NCI-H510A treated with DMSO at 0.1 percent for 48 hours (cell line): ENCODE measurements around the gene CEBPB.
"Not testable (repeated sequence)": the region's sequence is repeated elsewhere in the genome, so short reads cannot be mapped to it uniquely, and the experiment has no call there.

Experiments used
- DNase-seq: peaks from one replicate; lab custom pipeline; 2025; lab: John Stamatoyannopoulos, UW

Gene CEBPB

DNA sequence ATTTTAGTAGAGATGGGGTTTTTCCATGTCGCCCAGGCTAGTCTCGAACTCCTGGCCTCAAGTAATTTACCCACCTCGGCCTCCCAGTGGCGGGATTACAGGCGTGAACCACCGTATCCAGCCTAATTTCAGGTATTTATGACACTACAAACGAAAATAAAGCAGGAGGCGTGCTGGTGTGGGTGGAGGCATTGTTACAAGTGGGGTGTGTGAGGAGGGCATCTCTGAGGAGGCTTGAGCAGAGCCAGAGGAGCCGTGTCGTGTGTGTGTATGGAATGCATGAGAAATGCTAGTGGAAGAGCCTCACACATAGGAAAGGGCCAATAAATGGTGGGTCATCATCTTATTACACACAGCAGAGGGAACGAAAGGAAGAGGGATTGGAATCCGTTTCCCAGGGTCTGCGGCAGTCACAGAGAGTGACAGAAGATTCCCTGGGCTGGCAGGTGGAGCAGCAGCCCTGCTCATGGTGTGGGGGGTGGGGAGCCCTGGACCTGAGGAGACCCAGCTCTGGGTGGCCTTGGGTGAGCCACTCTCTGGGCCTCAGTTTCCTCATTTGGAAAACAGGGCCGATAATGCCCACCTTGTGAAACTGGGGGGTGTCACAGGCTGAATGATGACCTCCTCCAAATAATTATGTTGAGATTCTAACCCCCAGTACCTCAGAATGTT lies 19.9 kb upstream of the CEBPB start:
- DNase-seq: no peak

DNA sequence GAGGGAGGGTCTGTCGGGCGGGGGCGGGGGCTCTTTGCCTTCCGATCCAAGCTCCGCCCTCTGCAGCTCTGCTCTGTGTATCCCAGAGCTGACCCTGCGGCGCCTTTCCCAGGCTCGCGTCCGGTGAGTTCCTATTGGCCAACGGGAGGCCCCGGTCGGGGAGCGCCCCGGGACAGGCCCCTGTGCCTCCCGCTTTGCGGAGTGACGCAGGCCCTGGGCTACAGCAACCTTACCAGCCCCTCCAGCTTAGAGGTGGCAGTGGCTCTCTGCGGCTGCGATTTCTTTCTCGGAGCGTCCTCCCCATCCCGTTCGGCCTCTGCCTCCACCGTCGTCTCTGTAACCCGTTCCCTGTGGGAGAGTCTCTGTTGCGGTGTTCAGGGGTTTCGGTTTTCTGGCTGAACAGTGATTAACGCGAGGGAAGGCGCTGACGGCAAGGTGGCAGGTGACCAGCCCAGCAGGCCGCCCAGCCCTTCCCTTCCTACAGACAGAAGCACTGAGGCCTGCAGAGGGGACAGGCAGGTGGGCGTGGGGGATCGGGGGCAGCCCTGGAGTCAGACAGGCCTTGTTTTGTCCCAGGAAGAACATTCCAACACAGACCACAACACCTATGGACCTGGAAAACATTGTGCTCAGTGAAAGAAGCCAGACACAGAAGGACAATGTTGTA lies 18.1 kb upstream of the CEBPB start:
- peak; percentile 83 for DNase-seq

DNA sequence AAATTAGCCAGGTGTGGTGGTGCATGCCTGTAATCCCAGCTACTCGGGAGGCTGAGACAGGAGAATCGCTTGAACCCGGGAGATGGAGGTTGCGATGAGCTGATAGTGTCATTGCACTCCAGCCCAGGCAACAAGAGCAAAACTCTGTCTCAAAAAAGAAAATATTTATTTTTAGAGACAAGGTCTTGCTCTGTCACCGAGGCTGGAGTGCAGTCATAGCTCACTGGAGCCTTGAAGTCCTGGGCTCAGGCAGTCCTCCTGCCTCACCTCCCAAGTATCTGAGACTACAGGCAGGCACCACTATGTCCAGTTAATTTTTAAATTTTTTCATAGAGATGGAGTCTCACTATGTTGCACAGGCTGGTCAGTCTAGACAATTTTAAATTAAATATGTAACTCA lies 16.2 kb upstream of the CEBPB start:
- no peak for DNase-seq

DNA sequence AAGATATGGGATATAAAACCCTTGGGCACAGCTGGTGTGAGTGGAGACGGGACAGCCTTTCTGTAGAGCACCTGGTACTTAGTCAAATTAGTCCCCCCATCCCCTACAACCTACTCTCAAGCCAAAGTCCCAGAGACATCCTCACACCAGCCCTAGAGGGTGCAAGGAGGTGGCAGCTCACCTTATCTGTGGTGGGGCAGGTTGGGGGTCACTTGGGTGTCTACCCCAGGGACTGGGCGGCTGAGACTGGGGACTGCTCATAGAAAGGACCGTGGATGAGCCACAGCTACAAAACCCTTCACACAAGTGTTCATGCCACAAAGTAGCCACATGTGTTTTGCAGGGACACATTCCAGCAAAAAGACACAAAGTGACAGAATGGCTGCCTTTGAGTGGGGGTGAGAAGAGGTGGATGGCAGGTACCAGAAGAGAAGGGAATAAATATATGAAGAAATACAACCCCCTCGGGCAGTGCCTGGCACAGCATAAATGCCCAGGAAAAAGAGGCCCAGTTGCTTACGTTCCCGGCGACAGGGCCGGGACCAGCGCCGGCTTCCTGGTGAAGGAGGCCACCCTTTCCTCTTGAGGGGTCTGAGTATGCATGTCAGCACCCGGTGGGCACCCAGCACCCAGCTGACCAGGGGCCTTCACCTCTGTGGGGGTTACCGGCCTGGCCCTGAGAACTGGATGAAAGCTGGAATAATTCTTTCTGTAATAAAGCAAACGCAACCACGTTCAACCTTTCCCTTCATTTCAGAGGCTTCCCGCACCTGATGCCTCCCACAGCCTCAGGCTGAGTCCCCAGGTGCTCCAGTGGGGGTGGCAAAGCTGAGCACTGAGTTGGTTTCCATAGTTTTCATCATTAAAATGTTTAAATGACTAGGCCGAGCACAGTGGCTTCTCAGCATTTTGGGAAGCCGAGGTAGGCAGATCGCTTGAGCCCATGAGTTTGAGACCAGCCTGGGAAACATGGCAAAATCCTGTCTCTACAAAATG lies 14.4 kb upstream of the CEBPB start:
- no peak for DNase-seq

DNA sequence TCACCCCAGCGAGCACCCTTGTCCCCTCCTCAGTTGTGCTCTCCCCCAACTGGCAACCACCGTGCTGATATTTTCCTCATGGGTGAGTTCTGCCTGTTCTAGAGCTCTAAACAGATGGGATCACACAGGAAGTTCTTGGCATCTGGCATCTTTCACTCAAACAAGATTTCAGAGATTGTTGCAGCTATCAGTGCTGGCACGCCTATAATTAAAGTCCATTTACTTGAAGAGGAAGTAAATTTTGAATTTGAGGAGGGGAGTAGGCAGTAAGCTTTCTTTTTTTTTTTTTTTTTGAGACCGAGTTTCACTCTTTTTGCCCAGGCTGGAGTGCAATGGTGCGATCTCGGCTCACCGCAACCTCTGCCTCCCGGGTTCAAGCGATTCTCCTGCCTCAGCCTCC lies 12.0 kb upstream of the CEBPB start:
- DNase-seq: not testable (repeated sequence)

DNA sequence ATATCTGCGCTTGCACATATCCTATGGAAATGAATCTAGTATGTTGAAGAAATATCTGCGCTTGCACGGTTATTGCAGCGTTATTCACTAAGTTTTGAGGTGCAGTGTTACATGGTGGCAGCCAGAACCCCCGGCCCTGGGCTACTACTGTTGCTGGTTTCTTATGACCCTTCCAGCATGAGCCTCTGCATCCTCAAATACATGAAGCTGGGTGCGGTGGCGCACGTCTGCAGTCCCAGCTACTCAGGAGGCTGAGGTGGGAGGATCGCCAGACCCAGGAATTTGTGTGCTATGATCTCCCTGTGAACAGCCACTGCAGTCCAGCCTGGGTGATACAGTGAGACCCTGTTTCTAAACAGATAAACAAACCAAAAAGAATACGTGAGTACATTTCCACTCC lies 9.3 kb upstream of the CEBPB start:
- no peak for DNase-seq

DNA sequence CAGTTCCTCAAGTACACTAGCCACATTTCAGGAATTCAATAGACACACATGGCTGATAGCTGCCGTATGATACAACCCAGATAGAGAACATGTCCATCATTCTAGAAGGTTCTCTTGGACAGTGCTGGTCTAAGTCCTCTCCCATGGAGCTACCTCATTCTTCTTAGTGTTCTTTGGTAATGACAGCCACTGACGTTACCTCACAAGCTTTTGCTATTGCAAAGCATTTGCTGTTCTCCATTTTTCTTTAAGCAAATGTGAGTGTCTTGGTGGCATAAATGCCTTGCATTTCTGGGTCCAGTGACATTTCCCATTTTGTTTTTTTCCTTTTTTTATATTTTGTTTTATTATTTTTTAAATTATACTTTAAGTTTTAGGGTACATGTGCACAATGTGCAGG lies 8.3 kb upstream of the CEBPB start:
- DNase-seq: no peak

DNA sequence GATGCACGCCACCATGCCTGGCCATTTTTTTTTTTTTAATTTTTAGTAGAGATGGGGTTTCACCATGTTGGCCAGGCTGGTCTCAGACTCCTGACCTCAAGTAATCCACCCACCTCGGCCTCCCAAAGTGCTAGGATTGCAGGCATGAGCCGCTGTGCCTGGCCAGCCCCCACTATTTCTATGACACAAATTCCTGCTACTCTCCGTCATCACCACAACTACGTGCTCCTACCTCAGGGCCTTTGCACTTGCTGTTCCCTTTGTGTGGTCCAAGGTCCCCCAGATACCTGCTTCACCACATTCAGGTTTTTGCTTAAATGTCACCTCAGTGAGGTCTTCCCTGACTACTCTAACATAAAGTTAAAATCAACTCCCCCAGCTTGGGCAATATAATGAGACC lies 5.2 kb upstream of the CEBPB start:
- DNase-seq: no peak

DNA sequence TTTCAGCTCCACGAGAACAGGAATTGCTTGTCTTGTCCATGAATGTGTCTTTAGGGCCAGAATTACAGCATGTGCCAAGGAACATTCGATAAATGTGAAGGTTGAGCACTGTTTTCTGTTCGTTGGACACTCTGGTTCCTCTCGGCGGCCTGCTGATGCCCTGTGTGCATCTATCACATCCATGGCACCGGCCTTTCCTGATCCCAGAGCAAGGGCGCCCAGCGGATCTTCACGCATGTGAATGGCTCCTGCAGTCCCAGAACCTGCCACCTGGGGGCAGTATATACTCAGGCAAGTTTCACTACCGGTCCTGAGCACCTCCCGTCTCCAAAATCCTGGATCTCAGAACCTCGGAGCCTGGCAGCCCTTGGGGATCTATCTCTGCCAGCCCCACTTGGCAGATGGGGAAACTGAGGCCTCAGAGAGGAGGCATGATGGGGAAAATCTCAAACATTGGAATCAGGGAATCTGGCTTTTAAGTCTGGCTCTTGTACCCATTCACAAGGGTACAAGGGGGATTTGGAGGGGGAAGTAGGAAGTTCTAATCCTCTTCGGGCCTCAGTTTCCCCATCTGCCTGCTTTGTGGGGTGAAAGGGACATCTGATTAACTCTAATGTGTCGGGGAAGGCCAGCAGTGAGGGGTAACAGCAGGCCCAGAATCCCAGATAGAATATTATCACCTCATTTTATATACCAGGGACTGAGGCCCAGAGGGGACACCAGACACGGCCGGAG lies 4.3 kb upstream of the CEBPB start:
- peak; percentile 92 for DNase-seq

DNA sequence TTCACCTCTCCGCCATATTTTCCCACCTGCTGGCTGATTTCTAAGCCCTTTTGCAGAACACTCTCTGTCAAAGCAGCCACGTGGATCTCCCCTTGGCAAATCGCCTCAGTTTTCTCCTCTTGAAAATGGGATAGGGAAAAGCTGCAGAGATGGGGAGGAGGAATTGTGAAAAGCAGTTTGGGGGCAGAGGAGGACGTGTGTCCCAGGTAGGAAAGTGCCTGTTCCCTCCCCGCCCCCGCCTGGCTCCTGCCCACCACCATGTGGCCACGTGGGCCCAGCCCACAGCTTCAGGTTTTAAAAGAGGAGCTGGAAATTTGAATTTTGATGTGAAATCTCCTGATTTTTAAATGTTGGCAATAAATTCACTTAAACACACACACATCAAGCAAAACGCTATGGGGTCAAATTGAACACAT lies 3.6 kb upstream of the CEBPB start:
- DNase-seq: no peak

DNA sequence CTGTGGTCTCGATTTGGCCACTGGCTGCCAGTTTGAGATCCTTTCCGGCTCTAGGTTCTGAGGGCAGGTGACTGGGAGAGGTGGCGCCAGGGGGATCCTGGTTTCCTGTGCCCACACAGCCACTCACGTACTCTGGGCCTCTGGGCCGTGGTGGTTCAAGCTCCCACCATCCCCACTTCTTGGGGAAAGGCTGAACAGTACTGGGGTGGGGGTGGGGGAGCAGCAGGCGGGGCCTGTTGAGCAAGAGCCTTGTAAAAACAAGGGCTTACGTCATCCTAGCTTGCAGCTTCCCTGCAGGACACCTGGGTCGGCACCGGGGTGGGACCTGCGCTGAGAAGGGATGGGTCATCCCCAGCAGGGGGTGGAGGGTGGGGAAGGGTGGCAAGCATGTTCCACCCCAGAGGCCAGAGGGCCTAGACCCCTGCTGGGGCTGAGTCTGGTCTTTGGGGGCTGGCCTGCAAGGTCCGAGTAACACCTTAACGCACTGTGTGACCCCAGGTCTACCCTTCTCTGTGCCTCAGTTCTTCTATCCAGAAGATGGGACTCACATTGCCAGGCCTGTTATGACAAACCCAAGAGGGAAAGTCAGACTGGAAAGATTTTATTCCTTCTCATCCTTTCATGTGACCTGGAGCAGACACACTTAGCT lies 3.1 kb upstream of the CEBPB start:
- no peak for DNase-seq

DNA sequence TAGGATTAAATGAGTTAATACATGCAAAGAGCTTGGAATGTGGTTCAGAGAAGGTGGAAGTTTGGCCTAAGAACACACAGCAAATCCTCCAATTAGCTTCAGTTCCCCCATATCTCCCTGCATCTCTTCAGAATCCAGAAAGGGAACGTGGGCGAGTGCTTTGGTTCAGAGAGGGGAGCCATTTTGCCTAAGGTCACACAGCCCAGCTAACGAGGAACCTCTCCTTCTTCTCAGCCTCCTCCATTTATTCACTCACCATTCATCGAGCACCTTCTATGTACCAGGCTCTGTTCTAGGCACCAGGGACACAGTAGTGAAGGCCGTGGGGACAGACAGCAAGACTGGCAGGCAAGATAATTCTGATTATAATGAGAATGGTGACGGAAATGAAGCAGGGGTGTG lies 2.3 kb upstream of the CEBPB start:
- no peak for DNase-seq

DNA sequence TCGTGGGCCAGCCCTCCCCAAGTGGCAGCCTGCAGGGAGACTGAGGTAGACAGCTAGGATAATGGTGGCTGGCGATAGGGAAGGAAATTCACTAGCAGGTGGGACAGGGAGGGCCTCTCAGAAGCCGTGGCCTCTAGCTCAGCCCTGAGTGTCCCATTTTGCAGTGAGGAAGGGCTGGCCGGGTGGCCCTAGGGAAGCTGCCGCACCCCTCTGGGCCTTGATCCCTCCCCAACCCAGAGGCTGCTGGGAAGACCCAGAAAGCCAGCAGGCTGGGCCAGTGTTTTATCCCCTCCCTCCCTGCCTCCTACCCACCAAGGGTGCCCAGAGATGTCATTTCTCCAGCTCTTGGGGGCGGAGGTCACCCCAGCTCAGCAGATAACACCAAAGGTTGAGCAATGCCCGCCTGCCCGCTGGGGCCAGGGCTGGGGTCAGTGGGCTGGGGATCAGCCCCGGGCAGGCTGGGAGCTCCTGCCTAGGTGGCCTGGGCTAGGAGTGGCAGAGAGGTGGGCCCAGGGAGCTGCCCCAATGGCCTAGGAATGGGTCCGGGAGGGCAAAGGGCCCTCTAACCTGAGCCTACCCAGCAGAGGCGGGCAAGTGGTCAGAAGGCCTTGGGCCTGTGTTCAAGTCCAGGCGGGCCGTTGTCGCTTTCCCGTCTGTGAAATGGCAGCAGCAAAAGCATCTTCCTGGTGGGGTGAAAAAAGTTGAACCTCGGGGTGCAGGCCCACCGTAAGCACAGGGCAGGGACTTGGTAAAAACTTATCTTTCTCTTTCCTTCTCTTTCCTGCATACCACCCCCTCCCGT lies 1.6 kb upstream of the CEBPB start:
- no peak for DNase-seq

DNA sequence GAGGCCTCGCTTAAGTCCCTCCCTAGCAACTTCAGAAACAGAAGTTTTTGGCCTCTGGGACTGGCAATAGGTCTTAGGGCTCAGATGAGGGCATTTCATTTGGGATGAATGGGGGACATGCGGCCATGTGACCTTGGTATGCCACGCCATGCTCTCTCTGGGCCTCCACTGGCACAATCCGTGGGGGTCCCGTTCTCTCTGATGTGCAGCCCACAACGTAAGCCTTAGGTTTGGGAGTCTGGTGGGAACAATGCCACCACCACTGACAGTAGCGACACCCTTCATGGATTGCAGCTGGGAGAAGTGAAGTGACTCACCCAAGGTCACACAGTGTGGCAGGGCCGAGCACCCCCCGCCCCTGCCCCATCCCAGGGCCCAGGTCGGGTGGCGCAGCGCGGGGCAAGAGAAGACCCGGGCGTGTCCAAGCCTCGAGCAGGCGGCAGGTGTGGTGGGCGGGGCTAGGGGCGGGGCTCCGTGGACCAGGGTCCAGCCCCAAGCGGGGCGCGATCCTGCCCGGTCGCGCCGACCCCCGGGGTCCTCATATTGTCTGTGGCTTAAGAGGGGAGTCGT lies 864 bp upstream of the CEBPB start:
- no peak for DNase-seq

DNA sequence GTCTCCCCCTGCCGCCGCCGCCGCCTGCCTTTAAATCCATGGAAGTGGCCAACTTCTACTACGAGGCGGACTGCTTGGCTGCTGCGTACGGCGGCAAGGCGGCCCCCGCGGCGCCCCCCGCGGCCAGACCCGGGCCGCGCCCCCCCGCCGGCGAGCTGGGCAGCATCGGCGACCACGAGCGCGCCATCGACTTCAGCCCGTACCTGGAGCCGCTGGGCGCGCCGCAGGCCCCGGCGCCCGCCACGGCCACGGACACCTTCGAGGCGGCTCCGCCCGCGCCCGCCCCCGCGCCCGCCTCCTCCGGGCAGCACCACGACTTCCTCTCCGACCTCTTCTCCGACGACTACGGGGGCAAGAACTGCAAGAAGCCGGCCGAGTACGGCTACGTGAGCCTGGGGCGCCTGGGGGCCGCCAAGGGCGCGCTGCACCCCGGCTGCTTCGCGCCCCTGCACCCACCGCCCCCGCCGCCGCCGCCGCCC lies 474 bp downstream of the CEBPB start:
- DNase-seq: peak; percentile 52

DNA sequence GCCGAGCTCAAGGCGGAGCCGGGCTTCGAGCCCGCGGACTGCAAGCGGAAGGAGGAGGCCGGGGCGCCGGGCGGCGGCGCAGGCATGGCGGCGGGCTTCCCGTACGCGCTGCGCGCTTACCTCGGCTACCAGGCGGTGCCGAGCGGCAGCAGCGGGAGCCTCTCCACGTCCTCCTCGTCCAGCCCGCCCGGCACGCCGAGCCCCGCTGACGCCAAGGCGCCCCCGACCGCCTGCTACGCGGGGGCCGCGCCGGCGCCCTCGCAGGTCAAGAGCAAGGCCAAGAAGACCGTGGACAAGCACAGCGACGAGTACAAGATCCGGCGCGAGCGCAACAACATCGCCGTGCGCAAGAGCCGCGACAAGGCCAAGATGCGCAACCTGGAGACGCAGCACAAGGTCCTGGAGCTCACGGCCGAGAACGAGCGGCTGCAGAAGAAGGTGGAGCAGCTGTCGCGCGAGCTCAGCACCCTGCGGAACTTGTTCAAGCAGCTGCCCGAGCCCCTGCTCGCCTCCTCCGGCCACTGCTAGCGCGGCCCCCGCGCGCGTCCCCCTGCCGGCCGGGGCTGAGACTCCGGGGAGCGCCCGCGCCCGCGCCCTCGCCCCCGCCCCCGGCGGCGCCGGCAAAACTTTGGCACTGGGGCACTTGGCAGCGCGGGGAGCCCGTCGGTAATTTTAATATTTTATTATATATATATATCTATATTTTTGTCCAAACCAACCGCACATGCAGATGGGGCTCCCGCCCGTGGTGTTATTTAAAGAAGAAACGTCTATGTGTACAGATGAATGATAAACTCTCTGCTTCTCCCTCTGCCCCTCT lies 1.1 kb downstream of the CEBPB start:
- DNase-seq: peak; percentile 36

DNA sequence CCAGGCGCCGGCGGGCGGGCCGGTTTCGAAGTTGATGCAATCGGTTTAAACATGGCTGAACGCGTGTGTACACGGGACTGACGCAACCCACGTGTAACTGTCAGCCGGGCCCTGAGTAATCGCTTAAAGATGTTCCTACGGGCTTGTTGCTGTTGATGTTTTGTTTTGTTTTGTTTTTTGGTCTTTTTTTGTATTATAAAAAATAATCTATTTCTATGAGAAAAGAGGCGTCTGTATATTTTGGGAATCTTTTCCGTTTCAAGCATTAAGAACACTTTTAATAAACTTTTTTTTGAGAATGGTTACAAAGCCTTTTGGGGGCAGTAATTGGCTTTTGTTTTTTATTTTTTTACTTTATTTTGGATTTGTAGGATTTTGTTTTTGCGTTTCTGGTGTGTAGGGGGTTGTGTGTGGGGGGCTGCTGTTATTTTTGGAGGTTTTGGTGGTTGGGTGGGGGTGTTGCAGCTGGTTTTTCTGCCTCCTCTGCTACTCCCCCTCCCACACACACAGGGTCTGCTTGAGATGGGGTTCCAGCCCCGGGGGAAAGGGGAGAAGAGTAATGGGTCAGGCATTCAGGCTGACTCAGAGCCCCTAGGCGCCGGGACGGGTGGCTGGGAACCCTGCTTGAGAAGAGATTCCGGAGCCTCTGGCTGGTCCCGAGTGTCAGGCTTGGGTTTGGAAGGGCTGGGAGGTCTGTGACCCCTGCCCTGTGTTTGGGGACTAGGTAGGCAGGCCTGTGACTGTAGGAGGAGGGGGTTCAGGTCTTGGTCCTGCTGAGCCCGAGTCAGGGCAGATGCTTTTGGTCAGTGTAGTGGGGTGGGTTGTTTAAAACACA lies 2.0 kb downstream of the CEBPB start:
- peak; percentile 75 for DNase-seq

DNA sequence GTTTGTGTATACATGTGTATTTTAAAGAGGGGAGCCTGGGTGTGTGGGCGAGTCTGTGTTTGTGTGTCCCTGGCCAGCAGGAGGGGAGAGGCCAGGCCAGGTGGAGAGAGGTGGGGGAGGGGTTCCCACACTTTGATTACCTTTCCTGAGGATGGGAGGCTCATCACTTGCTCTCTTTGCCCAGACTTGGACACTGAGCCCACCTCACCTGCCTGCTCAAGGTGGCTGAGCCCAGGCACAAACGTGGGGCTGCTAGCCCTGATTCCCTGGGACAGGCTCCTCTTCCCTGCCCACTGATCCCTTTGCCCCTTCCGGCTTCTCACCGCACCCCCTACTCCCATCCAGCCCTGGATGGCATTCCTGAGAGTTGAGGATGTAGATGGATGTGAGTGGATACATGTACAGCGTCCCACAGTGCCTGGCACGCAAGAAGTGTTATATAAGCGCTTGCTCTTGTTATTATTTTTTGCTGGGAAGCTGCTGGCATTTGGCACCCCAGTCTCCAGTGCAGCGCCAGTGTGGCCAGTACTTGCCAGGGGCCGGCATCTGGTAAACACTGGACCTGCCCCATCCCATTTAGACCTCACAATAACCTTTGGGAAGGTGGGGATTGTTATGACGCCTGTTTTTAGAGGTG lies 2.7 kb downstream of the CEBPB start:
- no peak for DNase-seq
